Spleen (tissue), 11 donors: Measurements from ENCODE around the gene KATNAL2. TPM values are rescaled to one million over a fixed set of nuclear protein-coding genes. Genes with fewer than 3 reads are reported as not detected.

ENCODE experiments used
- DNase-seq: peaks from one replicate; pipeline ENCODE4 v3.0.0-alpha.2; 2020
- H3K27ac ChIP-seq, 8 donors: fragments of 200-600 bp; sonication (generic) in 7 of 8; 1 replicate in 4 of 8; 2 replicates in 4 of 8; pipeline versions ENCODE4 v1.5.0 to v1.8.0; 2016 to 2021; ENCODE audit warnings: inconsistent platforms in 4 of 8, mild to moderate bottlenecking in 4 of 8, moderate library complexity in 1 of 8
- H3K27me3 ChIP-seq, 7 donors: fragments of 200-600 bp; sonication (generic) in 6 of 7; replicated peaks in 1 of 7; 1 replicate in 4 of 7; 2 replicates in 3 of 7; pipeline versions ENCODE4 v1.5.0 to v1.8.0; 2016 to 2021; ENCODE audit warnings: inconsistent platforms in 3 of 7, mild to moderate bottlenecking in 1 of 7
- H3K36me3 ChIP-seq, 6 donors: fragments of 200-600 bp; sonication (generic) in 5 of 6; 1 replicate in 4 of 6; 2 replicates in 2 of 6; pipeline versions ENCODE4 v1.5.0 to v1.8.0; 2016 to 2021; ENCODE audit warnings: inconsistent platforms in 2 of 6
- H3K4me1 ChIP-seq, 6 donors: fragments of 200-600 bp; sonication (generic) in 5 of 6; 1 replicate in 3 of 6; 2 replicates in 3 of 6; pipeline versions ENCODE4 v1.5.0 to v1.8.0; 2016 to 2021; ENCODE audit warnings: inconsistent platforms in 3 of 6
- H3K4me3 ChIP-seq, 8 donors: fragments of 200-600 bp; sonication (generic) in 7 of 8; 1 replicate in 4 of 8; 2 replicates in 4 of 8; pipeline versions ENCODE4 v1.5.0 to v1.8.0; 2016 to 2021; ENCODE audit warnings: inconsistent platforms in 4 of 8, mild to moderate bottlenecking in 4 of 8, moderate library complexity in 2 of 8
- H3K9me3 ChIP-seq, 8 donors: fragments of 200-600 bp; sonication (generic) in 7 of 8; 1 replicate in 4 of 8; 2 replicates in 4 of 8; pipeline versions ENCODE4 v1.5.0 to v1.8.0; 2016 to 2021; ENCODE audit warnings: inconsistent platforms in 4 of 8
- CTCF ChIP-seq, 11 experiments: fragments of 200-600 bp in 7 of 11; fragments of 450-650 bp in 4 of 11; sonication (generic) in 4 of 11; IDR thresholded peaks in 8 of 11; conservative IDR thresholded peaks in 3 of 11; 1 replicate in 7 of 11; 2 replicates in 4 of 11; pipeline versions ENCODE4 v1.4.0 to v1.8.0; 2016 to 2021; ENCODE audit warnings: antibody characterized with exemption in 11 of 11, inconsistent platforms in 4 of 11, mild to moderate bottlenecking in 1 of 11
- POLR2A ChIP-seq, 3 donors: fragments of 450-650 bp; IDR thresholded peaks; one replicate each; pipeline ENCODE4 v1.5.1; 2017; ENCODE audit warnings: antibody characterized with exemption in 3 of 3, mild to moderate bottlenecking in 1 of 3
- POLR2AphosphoS5 ChIP-seq, 3 donors: sonication (generic); formaldehyde crosslinking; IDR thresholded peaks; one replicate each; pipeline ENCODE4 v1.5.1; 2017; ENCODE audit warnings: antibody characterized with exemption in 3 of 3
- WGBS, 5 donors: extraction: QIAGEN DNeasy Blood & Tissue Kit in 3 of 5; methylation state at CpG; one replicate each; pipeline versions ENCODE4 v1.1.5 to v1.1.7; 2013 to 2018; 5-methylcytosine and 5-hydroxymethylcytosine counted together
- intact Hi-C: fragments of 100-400 bp; cut with DNase I; formaldehyde crosslinking; loops from one replicate; pipeline ENCODE4 v1.15.0; 2023; ENCODE audit warnings: low total_unique reads
- polyA plus RNA-seq, 3 donors: library from polyadenylated mRNA; stranded (reverse); fragments of 200-250 nt; gene quantifications; one replicate each; pipeline ENCODE4 v1.2.1, GENCODE V29; 2013
- total RNA-seq, 7 donors: library from RNA; depleted of rRNA in 3 of 7; stranded (reverse); fragments of >200 nt in 3 of 7; fragmentation: NEBNext Ultra II Directional in 4 of 7; extraction: Animal tissue kit (Norgen Biotek cat#: 25700) in 4 of 7; gene quantifications; one replicate each; pipeline versions ENCODE4 v1.1.0 to v1.2.1, GENCODE V29; 2016 to 2021
- donor health status: healthy with polysubstance abuse.
- donor health status: DM: no; HTN: no; CAD: no; lungs with moderate emphysema.
- donor health status: DM: no; HTN: no; CAD: no.
- donor health status: Bipolar disorder and iron deficiency.
- donor health status: healthy.
- donor health status: DM: no; HTN: no; CAD: no.
- donor health status: DM: yes; HTN: yes; CAD: no.

Gene KATNAL2
- total and polyA plus RNA-seq, 10 donors = 1.5 to 10.0 (median 3.2) TPM

- H3K4me1 ChIP-seq = no peaks in the 10 kb centered on the region
- TF ChIP-seq POLR2AphosphoS5 (IDR thresholded peaks at IDR 0.05) (no peak), POLR2A (IDR thresholded peaks at IDR 0.05) (no peak), CTCF (IDR thresholded peaks at IDR 0.05 in 8 of 11, conservative IDR thresholded peaks at IDR 0.05 in 3 of 11) (no peak)
- 90 to 94% (median 93%) methylated on average over 1 of the region's 1 CpG for WGBS, 5 donors
- H3K27me3 ChIP-seq = no peaks in the 10 kb centered on the region
- H3K27ac ChIP-seq = peak overlapping the region in 2 of 8 donors; percentile 7 to 15
- H3K4me3 ChIP-seq = no peak overlapping the region
- intact Hi-C loops = no loop called here
- no peaks in the 10 kb centered on the region for H3K9me3 ChIP-seq
- DNase-seq = no peak
- no peaks in the 10 kb centered on the region for H3K36me3 ChIP-seq
Measured at GRCh38 chr18:46939337-46939963, 22.0 kb downstream of the KATNAL2 start.

GRCh38 chr18:46939998-46940571, 22.7 kb downstream of the KATNAL2 start:
- WGBS, 5 donors = 63 to 92% (median 75%) methylated on average over 1 of the region's 1 CpG
- no peaks in the 10 kb centered on the region for H3K27me3 ChIP-seq
- intact Hi-C loops = no loop called here
- no peak overlapping the region for H3K4me3 ChIP-seq
- no peak for TF ChIP-seq POLR2AphosphoS5 (IDR thresholded peaks at IDR 0.05)
- no peak for TF ChIP-seq CTCF (IDR thresholded peaks at IDR 0.05 in 8 of 11, conservative IDR thresholded peaks at IDR 0.05 in 3 of 11)
- no peak for TF ChIP-seq POLR2A (IDR thresholded peaks at IDR 0.05)
- no peaks in the 10 kb centered on the region for H3K9me3 ChIP-seq
- no peak for DNase-seq
- no peaks in the 10 kb centered on the region for H3K4me1 ChIP-seq
- H3K36me3 ChIP-seq = no peaks in the 10 kb centered on the region
- peak overlapping the region in 3 of 8 donors; percentile 7 to 23 (median 15) for H3K27ac ChIP-seq

GRCh38 chr18:46942646-46943045, 25.2 kb downstream of the KATNAL2 start:
- WGBS, 5 donors = 89 to 96% (median 94%) methylated on average over 2 of the region's 2 CpGs

More at GRCh38 chr18:46942646-46943045, 25.2 kb downstream of the KATNAL2 start:
- Histone ChIP-seq H3K4me3 (no peak overlapping the region), H3K4me1 (peaks cover 0 to 14% (median 0%) of the 10 kb centered on the region in 6 donors), H3K27me3 (peaks cover 0 to 14% (median 0%) of the 10 kb centered on the region in 7 donors), H3K36me3 (no peaks in the 10 kb centered on the region), H3K27ac (no peak overlapping the region), H3K9me3 (no peaks in the 10 kb centered on the region)
- intact Hi-C loops = no loop called here
- DNase-seq = no peak
- TF ChIP-seq CTCF (IDR thresholded peaks at IDR 0.05 in 8 of 11, conservative IDR thresholded peaks at IDR 0.05 in 3 of 11) (no peak), POLR2AphosphoS5 (IDR thresholded peaks at IDR 0.05) (no peak), POLR2A (IDR thresholded peaks at IDR 0.05) (no peak)
